A673 (cell line): ENCODE data around the gene PINLYP. TPM values are rescaled to one million over a fixed set of nuclear protein-coding genes. Genes with fewer than 3 reads are reported as not detected.

Experiments
- BruUV-seq: library from RNA; stranded (reverse); fragments of 400-500 nt; replicated peaks from 2 replicates; lab custom pipeline; 2021; lab: Mats Ljungman, UMichigan
- CTCF ChIA-PET: fragments of 300-600 bp; sonication (Branson Sonifier 250); formaldehyde crosslinking; loops from one replicate; lab custom pipeline; 2022; ENCODE audit warnings: antibody characterized with exemption; lab: Charles Lee
- POLR2A ChIA-PET: fragments of 300-600 bp; sonication (Branson Sonifier 250); formaldehyde crosslinking; loops from one replicate; lab custom pipeline; 2022; ENCODE audit warnings: antibody characterized with exemption; ENCODE audit not compliant: low non-redundant PET; lab: Charles Lee
- DNase-seq: peaks from one replicate; pipeline ENCODE4 v3.0.0-alpha.2; 2015; ENCODE audit warnings: low spot score
- H3K27ac ChIP-seq: fragments of 200-600 bp; sonication (generic); 2 replicates; pipeline ENCODE4 v1.5.1; 2016; ENCODE audit warnings: mixed run types, low read depth, mild to moderate bottlenecking, mixed read lengths, antibody characterized with exemption, low read length; ENCODE audit not compliant: poor library complexity, severe bottlenecking
- H3K27me3 ChIP-seq: fragments of 200-600 bp; sonication (generic); replicated peaks from 2 replicates; pipeline ENCODE4 v1.6.1; 2017; ENCODE audit warnings: mixed run types, low read depth, mild to moderate bottlenecking, mixed read lengths, antibody characterized with exemption, low read length; ENCODE audit not compliant: insufficient read depth, poor library complexity
- H3K36me3 ChIP-seq: fragments of 200-600 bp; sonication (generic); 2 replicates; pipeline ENCODE4 v1.6.1; 2016; ENCODE audit warnings: mixed run types, mild to moderate bottlenecking, mixed read lengths, antibody characterized with exemption, low read length; ENCODE audit not compliant: insufficient read depth, poor library complexity, severe bottlenecking
- H3K4me1 ChIP-seq: fragments of 200-600 bp; sonication (generic); 2 replicates; pipeline ENCODE4 v1.6.1; 2017; ENCODE audit warnings: mixed run types, mild to moderate bottlenecking, mixed read lengths, antibody characterized with exemption, low read length; ENCODE audit not compliant: insufficient read depth, poor library complexity, severe bottlenecking
- H3K4me3 ChIP-seq: fragments of 200-600 bp; sonication (generic); 2 replicates; pipeline ENCODE4 v1.5.1; 2016; ENCODE audit warnings: low read depth, mixed run types, mild to moderate bottlenecking, mixed read lengths, low read length; ENCODE audit not compliant: poor library complexity, severe bottlenecking
- H3K9me3 ChIP-seq: fragments of 200-600 bp; sonication (generic); 2 replicates; pipeline ENCODE4 v1.6.1; 2016; ENCODE audit warnings: mixed run types, low read depth, mild to moderate bottlenecking, mixed read lengths, antibody characterized with exemption, low read length; ENCODE audit not compliant: poor library complexity, severe bottlenecking
- CTCF ChIP-seq: fragments of 300-800, 200-600 bp; sonication (generic); conservative IDR thresholded peaks from 2 replicates; pipeline ENCODE4 v1.5.1; 2017; ENCODE audit warnings: low read depth, mild to moderate bottlenecking, antibody characterized with exemption, low read length, moderate library complexity, mixed read lengths
- EZH2 ChIP-seq: fragments of 200-600 bp; sonication (generic); IDR thresholded peaks from 2 replicates; pipeline ENCODE4 v1.6.1; 2017; ENCODE audit warnings: borderline replicate concordance, low read depth, mild to moderate bottlenecking, mixed read lengths, antibody characterized with exemption, low read length; ENCODE audit not compliant: poor library complexity, severe bottlenecking
- intact Hi-C: fragments of 100-400 bp; cut with micrococcal nuclease; formaldehyde crosslinking; loops from one replicate; pipeline ENCODE4 v1.10.0; 2022; ENCODE audit not compliant: unreplicated experiment
- total RNA-seq: library from RNA; stranded (reverse); gene quantifications from 2 replicates; pipeline ENCODE4 v1.2.3, GENCODE V29; 2021

Gene PINLYP
- total RNA-seq, 1 experiment from 2014 or later = 14.3 TPM

GRCh38 chr19:43605875-43606568 is 30.4 kb downstream of the PINLYP start:
- BruUV-seq = no TSS peak
- Histone ChIP-seq H3K9me3 (no peaks in the 10 kb centered on the region), H3K27me3 (no peaks in the 10 kb centered on the region), H3K4me1 (peaks cover 34% of the 10 kb centered on the region), H3K27ac (peak overlapping the region; percentile 76), H3K4me3 (no peak overlapping the region), H3K36me3 (peaks cover 5% of the 10 kb centered on the region)
- intact Hi-C loops = no loop called here
- DNase-seq = peak; percentile 43
- TF ChIP-seq CTCF (no peak), EZH2 (no peak)
- POLR2A ChIA-PET = no interaction called here
- CTCF ChIA-PET = no interaction called here

DNA sequence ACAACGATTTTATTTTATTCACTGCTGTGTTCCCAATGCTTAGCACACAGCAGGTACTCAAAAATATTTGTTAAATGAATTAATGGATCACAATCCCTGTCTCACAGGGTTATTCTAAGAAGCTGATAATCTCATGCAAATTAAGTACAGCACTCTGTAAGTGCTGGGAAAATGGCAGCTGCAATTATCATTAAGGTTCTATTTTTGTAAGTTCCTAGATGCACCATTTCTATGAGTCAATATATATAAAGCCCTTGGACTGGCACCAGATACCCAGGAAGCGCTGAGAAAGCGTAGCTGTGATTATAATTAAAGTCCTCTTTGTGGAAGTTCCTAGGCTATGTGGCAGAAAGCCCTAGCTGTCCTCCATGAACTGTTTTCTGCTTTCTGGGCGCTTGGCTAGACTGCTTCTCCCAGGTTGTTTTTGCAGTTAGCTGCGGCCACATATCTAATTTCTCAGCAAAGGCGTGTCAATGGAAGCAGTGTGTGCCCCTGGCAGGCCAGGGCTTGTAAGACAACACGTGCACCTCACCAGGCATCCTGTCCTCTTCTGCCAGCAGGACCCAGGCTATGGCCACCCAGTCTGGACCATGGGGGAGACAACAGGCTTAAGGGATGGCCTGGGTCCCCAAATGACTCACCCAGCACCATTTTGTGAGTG is 31.1 kb downstream of the PINLYP start:
- POLR2A ChIA-PET = no interaction called here
- Histone ChIP-seq H3K27ac (peak overlapping the region; percentile 76), H3K4me3 (no peak overlapping the region), H3K4me1 (peaks cover 38% of the 10 kb centered on the region), H3K27me3 (no peaks in the 10 kb centered on the region), H3K9me3 (no peaks in the 10 kb centered on the region), H3K36me3 (peaks cover 5% of the 10 kb centered on the region)
- CTCF ChIA-PET = no interaction called here
- BruUV-seq = no TSS peak
- intact Hi-C loops = no loop called here
- TF ChIP-seq EZH2 (no peak), CTCF (no peak)
- DNase-seq = peak; percentile 58

GRCh38 chr19:43607238-43608205 is 31.9 kb downstream of the PINLYP start:
- H3K4me3 ChIP-seq = no peak overlapping the region
- TSS peak; percentile 61 for BruUV-seq
- H3K27me3 ChIP-seq = no peaks in the 10 kb centered on the region
- CTCF ChIA-PET = no interaction called here
- peak overlapping the region; percentile 76 for H3K27ac ChIP-seq
- intact Hi-C loops = no loop called here
- H3K9me3 ChIP-seq = no peaks in the 10 kb centered on the region
- peaks cover 41% of the 10 kb centered on the region for H3K4me1 ChIP-seq
- peaks cover 13% of the 10 kb centered on the region for H3K36me3 ChIP-seq
- TF ChIP-seq EZH2 = no peak
- POLR2A ChIA-PET = interaction anchor here (0.9 kb wide), 1 partner anchor 12 kb away, joined by 14 read pairs; the partner anchor contains the start of gene IRGQ
- DNase-seq = no peak
